A673 (cell line): ENCODE results near the gene KRT79.

Source experiments
- CTCF ChIP-seq: fragments of 300-800, 200-600 bp; sonication (generic); conservative IDR thresholded peaks from 2 replicates; pipeline ENCODE4 v1.5.1; 2017; ENCODE audit warnings: low read depth, mild to moderate bottlenecking, antibody characterized with exemption, low read length, moderate library complexity, mixed read lengths
- EZH2 ChIP-seq: fragments of 200-600 bp; sonication (generic); IDR thresholded peaks from 2 replicates; pipeline ENCODE4 v1.6.1; 2017; ENCODE audit warnings: borderline replicate concordance, low read depth, mild to moderate bottlenecking, mixed read lengths, antibody characterized with exemption, low read length; ENCODE audit not compliant: poor library complexity, severe bottlenecking

- TF ChIP-seq CTCF (no peak), EZH2 (no peak)
Observed at GRCh38 chr12:52860102-52860823, 26.2 kb upstream of the KRT79 start.
